Measurements from ENCODE around the gene PKHD1.

- no peak for TF ChIP-seq TCF12 (IDR thresholded peaks at IDR 0.05)
- TF ChIP-seq POLR2AphosphoS5 (IDR thresholded peaks at IDR 0.05; ENCODE audit: low read depth, low read length): no peak
- no peak for TF ChIP-seq CTCF (IDR thresholded peaks at IDR 0.05)
- no peak for TF ChIP-seq EZH2phosphoT487 (IDR thresholded peaks at IDR 0.05; ENCODE audit: borderline replicate concordance, low read depth)
Observed at GRCh38 chr6:52124126-52125121, 37.0 kb upstream of the PKHD1 start.

All from SK-N-SH (cell line).